Measurements from ENCODE around the gene RNU1-2.
"Not testable (repeated sequence)": the region's sequence is repeated elsewhere in the genome, so short reads cannot be mapped to it uniquely, and the experiment has no call there.

Gene RNU1-2

DNA sequence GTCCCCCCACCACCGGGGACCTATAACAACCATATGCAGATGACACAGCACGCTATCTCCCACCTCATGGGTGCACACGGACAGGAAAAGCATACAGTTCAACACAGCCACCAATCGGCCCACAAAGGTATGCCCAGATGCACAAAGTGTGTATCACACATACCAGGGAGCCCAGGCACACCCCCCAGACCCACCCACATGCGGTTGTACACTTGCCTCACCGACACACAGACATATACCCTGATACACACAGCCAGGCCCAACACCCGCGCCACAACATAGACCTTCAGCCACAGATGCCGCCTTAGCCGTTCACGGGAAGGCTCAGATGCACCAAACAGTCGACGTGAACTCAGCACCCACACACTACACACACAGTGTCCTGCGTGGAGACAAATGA is 31.5 kb downstream of the RNU1-2 start:
- no peak for DNase-seq

DNA sequence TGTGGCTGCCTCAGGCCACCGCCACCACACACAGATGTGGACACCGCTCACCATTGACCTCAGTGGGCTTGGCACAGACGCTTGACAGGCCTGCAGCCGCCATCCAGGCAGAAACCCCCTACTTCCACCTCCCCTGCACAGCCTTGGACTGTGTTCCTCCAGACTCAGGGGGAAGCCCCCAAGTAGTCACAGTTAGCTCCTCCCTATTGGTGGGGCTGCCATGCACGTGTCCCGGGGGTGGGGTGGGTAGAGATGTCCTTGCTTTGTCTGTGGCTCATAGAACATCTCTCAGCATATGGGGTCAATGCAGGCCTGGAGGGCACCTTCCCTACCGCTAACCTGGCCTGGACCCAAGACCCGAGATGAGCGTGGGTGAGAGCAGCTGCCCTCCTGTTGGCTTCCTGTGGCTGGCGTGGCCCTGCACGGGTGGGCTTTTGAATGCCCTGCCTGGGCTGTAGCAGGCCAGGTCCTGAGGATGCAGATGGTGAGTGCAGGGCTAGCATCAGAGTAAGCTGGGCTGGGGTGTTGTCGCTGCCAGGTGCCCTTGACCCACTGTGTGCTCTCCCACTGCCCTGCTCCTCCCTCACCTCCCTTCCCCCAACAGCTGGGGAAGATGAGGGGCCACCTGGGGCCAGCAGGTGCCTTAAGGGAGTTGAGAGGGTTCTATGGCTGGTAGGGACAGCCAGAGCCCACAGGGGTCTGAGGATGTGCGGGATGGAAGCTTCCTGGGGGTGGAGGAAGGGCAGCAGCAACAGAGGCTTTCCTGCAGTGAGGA is 32.1 kb downstream of the RNU1-2 start:
- DNase-seq, result no peak

GRCh38 chr1:16929146-16930041 is 33.6 kb downstream of the RNU1-2 start:
- DNase-seq, result not testable (repeated sequence)

DNA sequence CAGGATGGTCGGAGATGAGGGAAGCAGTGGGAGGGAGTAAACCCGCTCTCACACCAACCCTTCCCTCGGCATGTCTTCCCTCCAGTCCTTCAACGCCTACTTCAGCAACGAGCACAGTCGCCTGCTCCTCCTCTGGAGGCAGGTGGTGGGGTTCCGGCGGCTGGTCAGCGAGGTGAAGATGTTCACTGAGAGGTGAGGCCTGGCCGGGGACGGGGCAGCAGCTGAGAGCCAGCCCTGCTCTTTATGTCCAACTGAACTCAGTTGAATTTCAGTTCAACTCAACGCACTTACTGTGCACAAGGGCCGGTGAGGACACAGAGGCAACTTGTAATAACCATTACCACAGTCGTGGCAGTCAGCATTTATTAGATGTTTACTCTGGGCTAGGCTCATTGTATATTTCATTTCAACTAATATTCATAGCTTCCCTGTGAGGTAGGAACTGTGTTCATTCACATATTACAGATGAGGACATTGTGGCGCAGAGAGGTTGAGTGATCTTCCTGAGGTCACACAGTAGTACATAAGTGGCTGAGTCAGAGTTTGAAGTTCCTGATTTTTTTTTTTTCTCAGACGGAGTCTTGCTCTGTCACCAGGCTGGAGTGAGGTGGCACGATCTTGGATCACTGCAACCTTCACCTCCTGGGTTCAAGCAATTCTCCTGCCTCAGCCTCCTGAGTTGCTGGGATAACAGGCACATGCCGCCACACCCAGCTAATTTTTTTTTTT is 35.6 kb downstream of the RNU1-2 start:
- not testable (repeated sequence) for DNase-seq

- DNase-seq, result not testable (repeated sequence)
Measured at GRCh38 chr1:16933945-16934344, 38.2 kb downstream of the RNU1-2 start.

- DNase-seq, result not testable (repeated sequence)
Measured at GRCh38 chr1:16936580-16936979, 40.8 kb downstream of the RNU1-2 start.

GRCh38 chr1:16938351-16939321 is 42.9 kb downstream of the RNU1-2 start:
- DNase-seq, result no peak

DNA sequence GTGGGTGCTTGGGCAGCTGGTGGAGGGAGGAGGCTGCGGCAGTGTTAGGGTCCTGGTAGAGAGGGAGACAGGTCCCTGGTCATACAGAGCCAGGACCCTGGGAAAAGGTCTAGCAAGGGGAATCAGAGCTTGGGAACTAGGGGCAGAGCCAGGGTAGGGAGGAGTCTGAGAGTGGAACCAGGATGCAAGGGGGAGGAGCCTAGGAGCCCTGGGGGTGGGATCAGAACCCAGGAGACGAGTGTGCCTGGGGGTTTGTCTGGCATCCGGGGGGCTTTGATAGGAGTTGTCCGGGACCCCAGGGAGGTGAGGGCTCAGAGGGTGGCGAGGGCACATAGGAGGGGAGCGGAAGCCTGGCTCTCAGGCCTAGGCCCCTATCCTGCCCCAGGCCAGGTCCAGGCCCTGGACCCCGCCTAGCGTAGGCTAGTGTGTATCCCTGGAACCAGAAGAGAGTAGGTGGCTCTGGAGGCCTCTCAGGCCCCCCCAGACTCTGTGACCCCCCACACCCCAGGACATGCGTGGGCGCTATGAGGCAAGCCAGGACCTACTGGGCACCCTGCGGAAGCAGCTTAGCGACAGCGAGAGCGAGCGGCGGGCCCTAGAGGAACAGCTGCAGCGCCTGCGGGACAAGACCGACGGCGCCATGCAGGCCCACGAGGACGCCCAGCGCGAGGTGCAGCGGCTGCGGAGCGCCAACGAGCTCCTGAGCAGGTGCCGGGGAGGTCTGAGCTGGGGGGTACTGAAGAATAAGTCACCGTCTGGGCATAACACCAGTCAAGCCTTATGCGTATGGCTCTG is 43.8 kb downstream of the RNU1-2 start:
- not testable (repeated sequence) for DNase-seq

DNA sequence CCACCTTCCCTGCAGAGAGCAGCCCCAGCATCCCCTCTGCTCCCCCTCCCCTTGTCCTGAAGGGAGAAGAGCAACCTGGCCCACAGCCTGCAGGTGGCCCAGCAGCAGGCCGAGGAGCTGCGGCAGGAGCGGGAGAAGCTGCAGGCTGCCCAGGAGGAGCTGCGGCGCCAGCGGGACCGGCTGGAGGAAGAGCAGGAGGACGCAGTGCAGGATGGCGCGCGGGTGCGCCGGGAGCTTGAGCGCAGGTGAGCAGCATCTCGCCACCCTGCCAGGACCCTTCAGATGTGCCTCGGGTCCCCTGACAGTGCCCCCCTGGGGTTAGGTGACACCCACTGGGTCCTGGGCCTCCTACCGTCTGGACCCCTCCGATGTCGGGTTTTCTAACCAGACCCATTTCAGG is 48.3 kb downstream of the RNU1-2 start:
- no peak for DNase-seq

DNA sequence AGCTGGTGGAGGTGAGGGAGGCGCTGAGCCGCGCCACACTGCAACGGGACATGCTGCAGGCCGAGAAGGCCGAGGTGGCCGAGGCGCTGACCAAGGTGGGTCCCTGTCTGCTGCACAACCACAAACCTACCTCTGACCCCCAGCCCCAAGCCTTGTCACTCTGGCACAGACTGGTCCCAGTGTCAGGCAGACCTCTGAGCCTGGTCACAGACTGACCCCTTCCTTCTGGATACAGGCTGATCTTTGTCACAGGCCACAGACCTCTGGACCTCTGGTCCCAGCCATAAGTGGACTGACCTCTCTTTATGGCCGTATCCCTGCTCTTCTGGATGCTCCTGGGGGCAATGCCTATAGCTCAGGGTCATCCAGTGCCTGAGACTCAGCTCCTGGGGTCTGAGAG is 49.7 kb downstream of the RNU1-2 start:
- DNase-seq, result not testable (repeated sequence)

All from kidney glomerular epithelial cell (primary cell).